HG02938 (cell line): Measurements from ENCODE around the gene WFIKKN2.
"Not testable (repeated sequence)": the region's sequence is repeated elsewhere in the genome, so short reads cannot be mapped to it uniquely, and the experiment has no call there.

ENCODE experiments used
- ATAC-seq: cut with Tn5 transposase; IDR thresholded peaks from one replicate; pipeline ENCODE4 v1.9.1; 2021; ENCODE audit warnings: mild to moderate bottlenecking, moderate library complexity; ENCODE audit not compliant: unreplicated experiment

The WFIKKN2 gene

DNA sequence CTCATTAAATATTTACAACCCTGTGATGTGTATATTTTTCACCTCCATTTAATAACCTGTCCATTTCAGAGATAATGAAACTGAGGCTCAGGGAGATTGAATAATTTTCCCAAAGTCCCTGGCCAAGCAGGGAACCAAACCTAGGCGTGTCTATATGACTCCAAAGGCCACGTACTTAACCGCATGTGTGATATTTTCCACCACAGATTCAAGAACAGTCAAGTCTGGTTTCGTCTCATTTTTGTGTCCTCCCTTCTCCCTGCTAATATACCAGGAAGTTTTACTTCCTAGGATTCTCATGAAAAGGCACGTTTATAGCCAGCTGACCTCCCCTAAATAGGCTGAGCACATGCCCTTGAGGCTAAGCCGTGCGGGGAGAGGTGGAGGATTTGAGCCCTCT is 15.3 kb downstream of the WFIKKN2 start:
- ATAC-seq: no peak

DNA sequence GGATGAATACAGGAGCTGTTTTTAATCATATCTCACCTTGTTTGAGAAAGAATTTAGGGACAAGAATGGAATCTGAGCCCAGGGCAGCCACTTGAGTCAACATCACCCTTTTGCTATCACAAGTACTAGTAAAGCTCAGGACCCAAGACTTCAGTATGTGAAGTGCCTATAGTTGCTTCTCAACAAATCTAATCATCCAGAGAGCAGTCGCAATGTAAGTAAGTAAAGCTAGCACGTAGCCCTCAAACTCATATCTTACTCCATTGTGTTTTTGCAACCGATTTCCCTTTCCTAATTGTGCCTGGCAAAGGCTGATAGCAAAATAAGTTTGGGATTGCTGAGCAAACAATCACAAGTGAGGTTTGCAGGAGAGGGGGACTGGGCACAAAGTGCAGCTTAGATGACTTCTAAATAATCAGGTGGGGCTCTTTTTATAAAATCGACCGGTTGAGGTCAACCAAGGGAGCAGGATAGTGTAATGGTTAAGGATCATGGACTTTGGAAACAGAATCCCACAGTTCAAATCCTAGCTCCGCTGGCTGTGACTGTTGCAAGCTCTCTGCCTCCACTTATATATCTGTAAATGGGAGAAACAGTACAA is 17.7 kb downstream of the WFIKKN2 start:
- ATAC-seq: no peak

DNA sequence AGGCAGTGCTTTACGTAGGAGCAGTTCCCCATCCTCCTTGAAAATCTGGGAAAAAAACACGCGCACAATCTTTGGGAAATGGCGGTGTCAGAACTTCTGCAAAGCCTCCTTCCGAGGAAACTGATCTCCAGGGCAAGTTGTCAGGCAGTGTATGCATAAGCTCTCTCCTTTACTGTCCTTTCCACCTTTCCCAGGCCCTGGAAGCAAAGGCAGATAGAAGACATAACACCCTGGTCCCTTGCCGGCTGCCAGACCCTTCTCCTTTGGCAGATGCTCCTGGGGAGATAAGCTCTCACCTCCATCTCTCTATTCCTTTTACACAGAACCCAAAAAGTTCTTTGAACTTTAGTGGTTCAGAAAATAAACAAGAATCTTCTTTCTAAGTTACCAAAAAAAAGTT is 18.4 kb downstream of the WFIKKN2 start:
- no peak for ATAC-seq

DNA sequence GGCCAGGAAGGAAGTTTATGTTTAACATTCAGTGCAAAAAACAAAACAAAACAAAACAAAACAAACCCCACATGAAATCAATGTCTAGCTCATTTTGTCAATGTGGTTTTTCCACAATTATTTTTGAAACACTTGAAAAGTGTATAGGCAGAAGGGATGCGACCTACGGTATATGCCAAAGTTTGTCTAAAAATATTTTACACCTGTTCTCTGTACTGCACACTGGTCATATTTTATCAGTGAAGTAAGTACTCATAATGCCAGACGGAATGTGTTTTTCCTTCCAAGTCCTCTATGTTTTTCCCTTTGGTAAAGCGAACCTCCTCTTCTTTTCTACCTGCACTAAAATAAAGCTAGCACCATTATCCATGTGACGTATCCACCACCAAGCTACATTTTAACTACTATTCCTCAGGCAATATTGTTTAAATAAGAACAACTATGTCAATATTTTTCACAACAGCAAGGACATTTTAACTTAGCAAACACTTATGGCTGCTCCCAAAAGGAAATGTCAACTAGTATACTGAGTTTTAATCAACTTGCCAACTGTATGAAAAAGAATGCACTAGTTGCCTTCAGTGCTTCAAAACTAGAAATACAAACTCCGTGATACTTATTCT is 20.4 kb downstream of the WFIKKN2 start:
- ATAC-seq: no peak

DNA sequence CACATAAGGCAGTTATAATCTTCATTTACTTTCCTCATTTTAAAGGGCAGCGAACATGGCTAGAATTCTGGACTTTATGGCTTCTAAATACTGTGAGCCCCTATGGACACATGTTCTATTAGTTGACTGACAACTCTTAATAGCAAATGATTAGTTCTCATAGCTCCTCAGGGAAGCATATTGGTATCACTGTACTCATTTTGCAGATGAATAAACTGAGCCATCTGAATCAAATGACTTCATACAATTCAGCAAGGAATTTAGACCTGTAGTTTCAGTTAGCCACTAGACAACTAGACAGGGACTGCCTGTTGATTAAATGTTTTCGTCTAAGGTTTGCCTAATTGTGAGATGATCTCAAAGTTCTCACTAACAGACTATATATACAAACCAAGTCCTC is 21.0 kb downstream of the WFIKKN2 start:
- ATAC-seq: no peak

DNA sequence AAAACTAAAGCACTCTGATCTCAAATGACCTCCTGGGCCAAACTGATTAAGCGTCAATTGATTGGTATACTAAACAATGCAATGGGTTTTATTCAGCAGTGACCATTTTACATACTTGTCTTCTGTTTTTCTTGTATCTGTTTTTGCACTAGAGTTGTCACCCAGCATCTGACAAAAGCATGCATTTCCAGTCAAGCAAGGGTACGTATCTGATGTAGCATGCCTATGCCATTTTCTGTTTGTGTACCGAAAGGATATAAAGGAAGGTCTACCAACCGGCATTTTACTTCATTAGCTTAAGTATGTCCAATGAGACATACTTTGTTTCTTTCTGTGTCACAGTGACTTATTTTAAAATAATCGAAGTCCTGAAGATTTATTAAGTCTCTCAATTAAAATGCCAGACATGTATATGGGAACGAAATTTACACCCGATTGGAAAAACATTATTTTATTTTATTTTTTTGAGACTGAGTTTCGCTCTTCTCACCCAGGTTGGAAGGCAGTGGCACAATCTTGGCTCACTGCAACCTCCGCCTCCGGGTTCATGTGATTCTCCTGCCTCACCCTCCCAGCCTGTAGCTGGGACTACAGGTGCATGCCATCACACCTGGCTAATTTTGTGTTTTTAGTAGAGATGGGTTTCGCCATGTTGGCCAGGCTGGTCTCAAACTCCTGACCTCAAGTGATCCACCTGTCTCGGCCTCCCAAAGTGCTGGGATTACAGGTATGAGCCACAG is 23.3 kb downstream of the WFIKKN2 start:
- no peak for ATAC-seq

DNA sequence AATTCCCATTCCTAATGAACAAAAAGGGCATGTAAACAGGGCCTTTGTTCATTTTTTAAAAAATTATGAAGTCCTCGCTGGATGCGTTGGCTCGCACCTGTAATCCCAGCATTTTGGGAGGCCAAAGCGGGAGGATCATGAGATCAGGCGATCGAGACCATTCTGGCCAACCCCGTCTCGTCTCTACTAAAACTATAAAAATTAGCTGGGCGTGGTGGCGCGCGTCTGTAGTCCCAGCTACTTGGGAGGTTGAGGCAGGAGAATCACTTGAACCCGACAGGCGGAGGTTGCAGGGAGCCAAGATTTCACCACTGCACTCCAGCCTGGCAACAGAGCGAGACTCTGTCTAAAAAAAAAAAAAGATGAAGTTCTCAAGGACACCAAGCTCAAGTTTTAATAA is 24.3 kb downstream of the WFIKKN2 start:
- not testable (repeated sequence) for ATAC-seq

DNA sequence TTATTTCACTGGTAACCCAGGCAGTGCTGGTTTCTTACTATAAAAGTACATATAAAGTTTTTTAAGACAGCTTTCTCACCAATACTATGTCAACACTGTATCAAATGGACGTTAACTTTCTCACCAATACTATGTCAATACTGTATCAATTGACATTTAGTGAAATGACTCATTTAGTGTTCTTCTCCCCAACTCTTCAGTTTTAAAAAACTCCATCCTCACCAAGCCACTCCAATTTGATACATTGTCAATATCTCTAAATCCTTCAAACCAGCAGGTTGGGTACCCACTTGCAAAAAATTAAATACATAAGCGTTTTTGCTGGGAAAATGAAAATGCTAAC is 25.9 kb downstream of the WFIKKN2 start:
- no peak for ATAC-seq

DNA sequence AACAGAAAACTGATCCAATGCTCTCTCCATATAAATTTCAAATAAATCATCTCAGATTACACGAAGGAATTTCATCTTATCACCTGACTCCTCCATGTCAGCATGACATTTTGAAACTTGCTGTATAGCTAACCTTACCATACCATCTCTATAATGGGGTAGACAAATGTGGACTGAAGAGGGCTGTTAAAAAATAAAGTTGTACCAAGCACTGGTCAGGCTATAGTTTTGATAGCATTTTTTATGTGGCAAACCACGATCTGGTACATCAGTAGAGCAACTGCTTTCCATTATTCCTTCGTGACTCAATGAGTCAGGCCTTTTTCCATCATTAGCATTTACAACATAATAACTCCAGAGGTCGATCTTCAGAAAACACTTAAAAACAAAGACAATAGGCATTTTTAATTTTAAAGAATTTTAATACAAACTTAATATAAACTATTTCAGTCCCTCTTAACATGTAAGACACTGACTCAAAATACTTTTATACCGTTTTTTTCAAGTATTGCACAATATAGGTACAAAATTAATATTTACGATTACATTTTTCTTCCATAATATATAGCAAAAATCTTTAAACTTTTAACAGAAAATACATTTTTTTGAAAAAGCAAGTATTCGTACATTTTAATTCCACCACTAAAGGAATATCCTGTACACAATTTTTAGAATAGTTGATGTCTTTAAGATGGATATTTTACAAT is 26.6 kb downstream of the WFIKKN2 start:
- ATAC-seq: no peak

DNA sequence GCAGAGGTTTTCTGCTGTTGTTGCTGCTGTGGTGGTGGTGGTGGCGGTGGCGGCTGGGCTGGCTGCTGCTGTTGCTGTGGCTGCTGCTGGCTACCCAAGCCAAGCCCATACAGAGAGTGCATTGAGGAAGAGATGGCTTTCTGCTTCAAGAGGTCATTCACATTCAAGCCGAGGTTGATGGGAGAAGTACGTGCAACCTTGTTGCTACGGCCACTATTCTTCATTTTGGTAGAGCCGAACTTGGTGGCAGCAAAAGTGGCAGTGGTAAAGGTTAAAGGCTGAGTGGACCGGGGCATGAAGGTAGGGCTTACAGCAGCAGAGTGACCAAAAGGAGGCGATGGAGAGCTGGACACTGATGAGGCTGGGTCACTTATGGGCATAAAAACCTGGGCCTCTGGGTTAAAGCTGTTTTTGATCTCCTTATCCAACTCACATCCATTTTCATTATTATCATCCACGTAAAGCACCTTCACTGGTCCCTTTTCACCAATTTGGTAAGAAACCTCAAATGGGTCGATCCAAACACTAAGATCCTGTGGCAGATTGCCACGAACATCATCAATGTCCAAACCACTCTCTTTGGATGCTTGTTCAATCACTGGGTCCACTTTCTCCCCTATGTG is 27.9 kb downstream of the WFIKKN2 start:
- ATAC-seq: no peak

DNA sequence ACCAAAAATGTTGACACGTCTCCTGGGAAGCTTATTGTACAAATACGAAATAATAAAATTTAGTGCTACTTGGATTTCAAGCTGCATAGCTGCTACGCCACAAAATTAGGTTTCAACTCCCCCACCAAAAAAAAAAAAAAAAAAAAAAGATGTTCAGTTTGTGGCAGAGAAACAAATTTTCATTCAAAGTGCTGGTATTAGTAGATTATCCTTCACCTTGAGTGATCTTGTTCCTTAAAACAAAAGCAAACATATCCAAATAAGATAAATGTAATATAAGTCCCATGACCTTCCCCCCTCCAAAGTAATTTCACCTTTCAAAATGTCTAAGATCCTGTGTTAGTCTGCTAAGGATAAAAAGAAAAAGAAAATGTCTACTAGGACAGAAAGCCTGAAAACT is 28.5 kb downstream of the WFIKKN2 start:
- ATAC-seq: no peak

DNA sequence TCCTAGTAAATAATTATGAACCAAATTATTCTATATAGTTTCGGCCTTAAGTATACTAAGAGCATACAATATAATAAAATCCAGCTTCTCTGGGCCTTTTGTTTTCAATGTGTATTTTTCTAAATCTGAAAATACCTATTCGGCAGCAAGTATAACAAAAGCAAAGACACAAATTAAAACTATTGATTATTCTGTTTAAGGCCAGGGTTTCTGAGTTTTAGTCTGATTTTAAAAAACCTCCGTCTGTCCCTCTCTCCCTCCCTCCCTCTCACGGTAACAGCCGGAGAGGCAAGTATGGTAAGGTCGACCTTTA is 29.3 kb downstream of the WFIKKN2 start:
- no peak for ATAC-seq

DNA sequence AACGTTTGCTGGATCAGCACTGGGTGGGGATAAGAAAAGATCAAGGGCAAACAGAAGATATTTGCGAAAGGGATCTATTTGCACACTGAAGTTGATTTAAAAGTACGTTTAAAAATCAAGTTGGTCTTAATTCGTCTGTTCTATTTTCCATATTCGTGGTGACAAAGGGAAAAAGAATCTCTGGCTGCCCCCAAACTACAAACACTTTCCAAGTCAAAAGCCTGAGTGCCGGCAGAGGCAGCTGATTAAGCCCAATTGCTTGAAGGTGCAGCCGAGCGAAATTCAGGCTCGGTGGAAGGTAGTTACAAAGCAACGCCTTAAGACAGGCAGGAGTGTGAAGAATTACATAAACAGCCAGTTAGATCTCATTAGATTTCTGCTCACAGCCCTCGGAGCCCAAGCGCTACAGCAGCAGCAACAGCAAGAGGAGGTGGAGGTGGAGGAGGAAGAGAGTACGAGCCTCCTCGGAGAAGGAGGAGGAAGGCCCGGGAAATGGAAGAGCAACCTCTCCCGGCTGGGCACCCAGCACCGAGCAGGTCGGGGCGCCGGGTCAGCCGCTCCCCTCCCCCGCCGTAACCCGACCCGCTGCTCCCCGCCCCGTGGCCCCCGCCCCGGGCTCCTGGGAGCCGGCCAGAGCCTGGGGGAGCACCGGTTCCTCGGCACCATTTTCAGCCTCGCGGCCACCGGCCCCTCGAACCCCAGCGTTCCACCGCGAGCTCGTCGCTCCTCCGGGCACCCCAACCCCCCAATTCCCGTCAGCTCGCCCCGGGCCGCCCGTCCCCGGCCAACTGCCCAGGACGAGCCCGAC is 29.9 kb downstream of the WFIKKN2 start:
- ATAC-seq: peak; percentile 9

DNA sequence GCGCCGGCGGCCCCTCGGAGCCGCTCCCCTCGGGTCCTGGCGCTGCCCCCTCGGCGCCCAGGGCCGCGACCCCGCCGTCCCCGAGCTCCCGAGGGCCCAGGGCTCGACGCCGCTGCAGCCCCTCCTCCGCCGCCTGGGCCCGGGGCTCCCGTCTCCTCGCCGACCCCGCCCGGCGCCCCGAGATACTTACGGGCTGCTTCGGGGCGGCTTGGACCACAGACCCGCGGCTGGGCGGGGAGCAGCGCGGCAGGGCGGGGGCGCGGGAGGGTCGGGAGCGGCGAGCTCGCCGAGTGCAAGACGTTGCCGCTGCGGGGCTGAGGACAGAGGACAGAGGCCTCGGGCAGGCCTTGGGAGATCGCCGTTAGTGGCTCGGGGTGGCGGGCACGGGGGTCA is 30.5 kb downstream of the WFIKKN2 start:
- ATAC-seq: peak; percentile 1

DNA sequence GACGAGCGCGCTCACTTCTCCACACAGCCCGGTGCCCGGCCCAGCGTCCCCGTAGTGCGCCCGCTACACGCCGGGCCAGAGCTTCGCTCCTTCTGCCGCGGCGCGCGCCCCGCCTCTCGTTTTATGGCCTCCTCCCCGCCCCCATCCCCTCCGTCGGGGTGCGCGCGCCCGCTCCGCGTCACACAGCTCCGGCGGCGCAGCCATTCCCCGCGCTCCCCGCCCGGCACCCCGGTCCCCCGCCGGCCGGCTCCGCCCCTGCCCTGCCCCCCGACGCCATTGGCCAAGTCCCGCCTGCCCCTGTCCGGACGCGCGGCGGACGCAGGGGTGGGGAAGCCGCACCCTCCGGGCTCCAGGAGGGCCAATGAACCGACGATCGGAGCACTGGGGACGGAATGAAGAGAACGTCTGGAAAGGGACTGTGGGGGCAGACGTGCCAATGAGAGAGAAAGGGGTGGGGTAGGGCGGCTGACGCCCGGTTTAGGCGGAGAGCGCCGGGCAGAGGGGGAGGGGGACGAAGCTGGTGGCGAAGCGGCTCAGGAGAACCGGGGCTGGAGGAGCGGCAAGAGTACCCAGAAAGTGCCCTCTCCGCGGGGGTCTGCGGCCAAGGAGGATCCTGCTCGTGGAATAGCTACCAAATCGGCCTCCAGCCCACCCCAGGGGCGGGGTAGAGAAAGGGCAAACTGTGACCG is 31.0 kb downstream of the WFIKKN2 start, which contains the start of gene TOB1:
TSS of gene TOB1 (minus strand) at position 94 of the 689 bp plus-strand sequence. CDS start 2,337 bp downstream, outside the sequence.
- peak; percentile 54 for ATAC-seq

DNA sequence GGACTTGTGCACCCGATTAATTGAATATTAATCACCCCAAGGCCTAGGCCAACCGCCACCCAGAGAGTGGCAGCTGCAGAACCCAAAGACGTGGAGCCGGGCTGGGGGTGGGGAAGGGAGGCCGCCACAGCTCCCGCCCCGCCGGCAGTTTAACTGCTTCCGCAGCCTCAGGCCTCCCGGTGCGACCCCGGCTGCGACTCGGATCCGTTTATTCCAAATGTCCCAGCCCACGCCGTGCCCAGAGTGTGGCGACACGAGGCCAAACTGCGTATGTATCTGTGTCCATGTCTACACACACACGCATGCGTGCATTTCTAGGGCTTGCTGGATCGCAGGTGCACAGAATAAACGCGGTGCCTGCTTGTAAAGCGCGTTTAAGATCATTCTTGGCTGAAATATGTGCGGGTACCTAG is 31.6 kb downstream of the WFIKKN2 start:
- ATAC-seq: peak; percentile 19

DNA sequence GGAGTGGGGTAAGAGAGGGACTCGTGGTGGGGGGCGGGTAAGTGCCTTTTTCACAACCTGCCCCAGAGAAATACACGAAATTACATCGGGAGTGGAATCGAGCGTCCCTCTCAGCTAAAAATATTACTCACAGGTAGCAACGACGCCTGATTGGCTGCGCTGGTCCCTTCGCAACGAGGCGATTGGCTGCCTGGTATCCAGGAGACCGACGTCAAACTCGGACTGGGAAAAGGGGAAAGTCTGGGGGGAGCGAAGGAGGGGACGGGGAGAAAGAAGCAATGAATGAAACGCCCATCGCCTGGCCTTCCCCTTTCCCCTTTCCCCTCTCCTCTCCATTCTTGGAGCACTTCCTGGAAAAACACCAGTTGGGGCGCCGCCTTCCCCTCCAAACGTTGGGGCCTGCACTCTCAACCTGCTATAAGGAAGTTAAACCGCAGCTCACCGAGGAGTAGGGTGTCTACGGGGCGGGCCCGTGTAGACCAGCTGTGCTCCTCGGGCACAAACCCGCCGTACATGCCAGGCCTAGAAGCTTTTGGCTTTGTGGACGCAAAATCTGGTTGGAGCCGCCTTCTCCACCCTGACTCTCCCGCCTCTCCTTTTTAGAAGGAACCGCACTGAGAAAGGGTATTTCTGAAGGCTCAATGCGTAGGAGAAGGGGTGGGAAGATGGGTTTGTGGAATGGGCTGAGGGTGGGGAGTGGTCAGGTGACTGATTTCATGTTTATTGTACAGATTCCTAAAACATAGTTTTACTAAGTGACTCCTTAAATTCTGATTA is 32.2 kb downstream of the WFIKKN2 start:
- ATAC-seq: peak; percentile 37

DNA sequence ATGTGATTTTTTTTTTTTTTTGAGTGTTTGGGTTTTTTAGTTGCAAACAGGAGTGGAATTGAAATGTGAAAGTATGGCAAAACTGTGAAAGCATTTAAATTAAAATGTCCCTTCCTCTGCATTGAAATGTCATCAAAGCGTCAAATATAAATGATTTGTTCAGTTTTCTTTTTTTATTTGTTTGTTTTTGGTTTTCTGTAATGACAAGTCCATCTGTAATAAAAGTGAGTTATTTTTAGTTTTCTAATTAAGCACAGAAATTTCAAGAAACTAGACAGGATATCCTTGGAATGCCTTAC is 32.7 kb downstream of the WFIKKN2 start:
- no peak for ATAC-seq

DNA sequence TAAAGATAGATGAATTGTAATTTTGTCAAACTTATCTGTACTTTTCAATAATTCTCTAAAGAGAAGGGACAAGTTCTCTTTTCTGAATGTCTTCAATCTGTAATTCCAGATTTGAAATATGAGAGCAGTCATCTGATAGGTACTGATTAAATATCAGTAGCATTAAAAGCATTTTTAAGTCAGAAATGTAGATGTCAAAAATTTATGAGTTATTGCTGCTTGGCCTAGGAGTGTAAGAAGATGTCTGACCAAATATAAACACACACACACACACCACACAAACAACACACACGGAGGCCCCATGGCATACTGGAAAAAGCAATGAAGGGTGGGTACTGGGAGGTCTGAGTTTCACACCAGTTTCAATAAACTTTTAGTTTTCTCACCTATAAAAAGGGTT is 33.2 kb downstream of the WFIKKN2 start:
- ATAC-seq: no peak
